Stimulated activated naive CD8-positive, alpha-beta T cell treated with anti-CD3 and anti-CD28 coated beads, Interleukin-15, Interleukin-2, amounts not matched to agents 100 ng/mL and 50 ng/mL, for 24 hours (primary cell): Measurements from ENCODE around the gene HOXA11.

Experiments
- H3K27ac Mint-ChIP-seq: one replicate; pipeline ENCODE4 v1.8.0; 2021; ENCODE audit warnings: mild to moderate bottlenecking, mixed read lengths
- H3K27me3 Mint-ChIP-seq: one replicate; pipeline ENCODE4 v1.8.0; 2021; ENCODE audit warnings: mixed read lengths
- H3K36me3 Mint-ChIP-seq: one replicate; pipeline ENCODE4 v1.8.0; 2021; ENCODE audit warnings: low read depth, mixed read lengths
- H3K4me1 Mint-ChIP-seq: one replicate; pipeline ENCODE4 v1.8.0; 2021; ENCODE audit warnings: low read depth, mixed read lengths
- H3K4me3 Mint-ChIP-seq: one replicate; pipeline ENCODE4 v1.8.0; 2021; ENCODE audit warnings: mild to moderate bottlenecking, mixed read lengths
- H3K9me3 Mint-ChIP-seq: one replicate; pipeline ENCODE4 v1.8.0; 2021; ENCODE audit warnings: mixed read lengths

HOXA11 gene

GRCh38 chr7:27211764-27212204 is 26.8 kb upstream of the HOXA11 start:
- no peak overlapping the region for H3K4me3 Mint-ChIP-seq
- H3K36me3 Mint-ChIP-seq = no peaks in the 10 kb centered on the region
- peaks cover 6% of the 10 kb centered on the region for H3K4me1 Mint-ChIP-seq
- no peak overlapping the region for H3K27ac Mint-ChIP-seq
- peaks cover 94% of the 10 kb centered on the region for H3K27me3 Mint-ChIP-seq
- H3K9me3 Mint-ChIP-seq = no peaks in the 10 kb centered on the region

- Mint-ChIP-seq H3K4me3 (no peak overlapping the region), H3K36me3 (no peaks in the 10 kb centered on the region), H3K27ac (no peak overlapping the region)
Observed at GRCh38 chr7:27211084-27211446, 26.0 kb upstream of the HOXA11 start.

GRCh38 chr7:27210441-27211083 is 25.5 kb upstream of the HOXA11 start:
- Mint-ChIP-seq H3K36me3 (no peaks in the 10 kb centered on the region), H3K4me3 (peak overlapping the region; percentile 17), H3K4me1 (peaks cover 10% of the 10 kb centered on the region), H3K9me3 (no peaks in the 10 kb centered on the region), H3K27me3 (peaks cover 95% of the 10 kb centered on the region), H3K27ac (no peak overlapping the region)

More at GRCh38 chr7:27211084-27211446, 26.0 kb upstream of the HOXA11 start:
- no peaks in the 10 kb centered on the region for H3K9me3 Mint-ChIP-seq
- peaks cover 94% of the 10 kb centered on the region for H3K27me3 Mint-ChIP-seq
- H3K4me1 Mint-ChIP-seq = peaks cover 6% of the 10 kb centered on the region

GRCh38 chr7:27209933-27210440 is 25.0 kb upstream of the HOXA11 start:
- no peaks in the 10 kb centered on the region for H3K9me3 Mint-ChIP-seq

GRCh38 chr7:27208998-27209397 is 24.0 kb upstream of the HOXA11 start:
- no peaks in the 10 kb centered on the region for H3K9me3 Mint-ChIP-seq
- no peak overlapping the region for H3K27ac Mint-ChIP-seq
- H3K36me3 Mint-ChIP-seq = no peaks in the 10 kb centered on the region
- H3K4me1 Mint-ChIP-seq = peaks cover 24% of the 10 kb centered on the region
- peaks cover 96% of the 10 kb centered on the region for H3K27me3 Mint-ChIP-seq
- no peak overlapping the region for H3K4me3 Mint-ChIP-seq

More at GRCh38 chr7:27209933-27210440, 25.0 kb upstream of the HOXA11 start:
- H3K27me3 Mint-ChIP-seq = peaks cover 96% of the 10 kb centered on the region
- no peaks in the 10 kb centered on the region for H3K36me3 Mint-ChIP-seq
- H3K4me3 Mint-ChIP-seq = no peak overlapping the region
- peaks cover 14% of the 10 kb centered on the region for H3K4me1 Mint-ChIP-seq
- H3K27ac Mint-ChIP-seq = no peak overlapping the region

GRCh38 chr7:27207348-27207985 is 22.4 kb upstream of the HOXA11 start:
- H3K4me3 Mint-ChIP-seq = no peak overlapping the region
- no peak overlapping the region for H3K27ac Mint-ChIP-seq
- H3K36me3 Mint-ChIP-seq = no peaks in the 10 kb centered on the region
- H3K27me3 Mint-ChIP-seq = peaks cover 98% of the 10 kb centered on the region
- peaks cover 24% of the 10 kb centered on the region for H3K4me1 Mint-ChIP-seq
- H3K9me3 Mint-ChIP-seq = no peaks in the 10 kb centered on the region

GRCh38 chr7:27205325-27206280 is 20.6 kb upstream of the HOXA11 start:
- H3K4me3 Mint-ChIP-seq = no peak overlapping the region
- peaks cover 41% of the 10 kb centered on the region for H3K4me1 Mint-ChIP-seq
- peaks cover 100% of the 10 kb centered on the region for H3K27me3 Mint-ChIP-seq
- H3K36me3 Mint-ChIP-seq = no peaks in the 10 kb centered on the region
- H3K9me3 Mint-ChIP-seq = no peaks in the 10 kb centered on the region
- H3K27ac Mint-ChIP-seq = no peak overlapping the region

GRCh38 chr7:27204851-27205322 is 19.9 kb upstream of the HOXA11 start:
- H3K27me3 Mint-ChIP-seq = peaks cover 97% of the 10 kb centered on the region
- H3K36me3 Mint-ChIP-seq = no peaks in the 10 kb centered on the region
- H3K4me3 Mint-ChIP-seq = no peak overlapping the region
- no peaks in the 10 kb centered on the region for H3K9me3 Mint-ChIP-seq
- peaks cover 41% of the 10 kb centered on the region for H3K4me1 Mint-ChIP-seq
- H3K27ac Mint-ChIP-seq = no peak overlapping the region

GRCh38 chr7:27203964-27204594 is 19.0 kb upstream of the HOXA11 start:
- no peak overlapping the region for H3K4me3 Mint-ChIP-seq
- peaks cover 45% of the 10 kb centered on the region for H3K4me1 Mint-ChIP-seq
- peaks cover 92% of the 10 kb centered on the region for H3K27me3 Mint-ChIP-seq
- no peak overlapping the region for H3K27ac Mint-ChIP-seq
- H3K9me3 Mint-ChIP-seq = no peaks in the 10 kb centered on the region
- no peaks in the 10 kb centered on the region for H3K36me3 Mint-ChIP-seq

GRCh38 chr7:27203365-27203953 is 18.4 kb upstream of the HOXA11 start:
- peaks cover 92% of the 10 kb centered on the region for H3K27me3 Mint-ChIP-seq
- H3K36me3 Mint-ChIP-seq = no peaks in the 10 kb centered on the region
- H3K4me3 Mint-ChIP-seq = no peak overlapping the region
- H3K4me1 Mint-ChIP-seq = peaks cover 49% of the 10 kb centered on the region
- no peaks in the 10 kb centered on the region for H3K9me3 Mint-ChIP-seq
- H3K27ac Mint-ChIP-seq = no peak overlapping the region

- Mint-ChIP-seq H3K36me3 (no peaks in the 10 kb centered on the region), H3K4me1 (peaks cover 55% of the 10 kb centered on the region), H3K27ac (no peak overlapping the region), H3K4me3 (peak overlapping the region; percentile 9), H3K27me3 (peaks cover 92% of the 10 kb centered on the region), H3K9me3 (no peaks in the 10 kb centered on the region)
Observed at GRCh38 chr7:27202862-27203134, 17.8 kb upstream of the HOXA11 start.

GRCh38 chr7:27202018-27202861 is 17.2 kb upstream of the HOXA11 start:
- no peak overlapping the region for H3K27ac Mint-ChIP-seq
- no peak overlapping the region for H3K4me3 Mint-ChIP-seq
- H3K9me3 Mint-ChIP-seq = no peaks in the 10 kb centered on the region
- peaks cover 92% of the 10 kb centered on the region for H3K27me3 Mint-ChIP-seq
- H3K4me1 Mint-ChIP-seq = peaks cover 55% of the 10 kb centered on the region
- H3K36me3 Mint-ChIP-seq = no peaks in the 10 kb centered on the region

GRCh38 chr7:27201580-27202017 is 16.6 kb upstream of the HOXA11 start:
- H3K9me3 Mint-ChIP-seq = no peaks in the 10 kb centered on the region
- peaks cover 92% of the 10 kb centered on the region for H3K27me3 Mint-ChIP-seq
- H3K4me3 Mint-ChIP-seq = peak overlapping the region; percentile 12
- H3K27ac Mint-ChIP-seq = no peak overlapping the region
- no peaks in the 10 kb centered on the region for H3K36me3 Mint-ChIP-seq
- peaks cover 55% of the 10 kb centered on the region for H3K4me1 Mint-ChIP-seq
